K562 (cell line): Measurements from ENCODE around the gene MRNIP. TPM values are rescaled to one million over a fixed set of nuclear protein-coding genes. Genes with fewer than 3 reads are reported as not detected.

ENCODE experiments used
- CBX2 ChIP-seq: fragments of 200-600 bp; sonication (generic); IDR thresholded peaks from one replicate; pipeline ENCODE4 v1.6.1; 2012; ENCODE audit warnings: mild to moderate bottlenecking, low read length, inconsistent platforms; ENCODE audit not compliant: insufficient read depth, poor library complexity, severe bottlenecking
- CBX8 ChIP-seq: fragments of 200-600 bp; sonication (generic); IDR thresholded peaks from 2 replicates; pipeline ENCODE4 v1.6.1; 2012; ENCODE audit warnings: borderline replicate concordance, mixed run types, low read depth, mild to moderate bottlenecking, moderate library complexity, mixed read lengths, low read length, control low read depth, inconsistent platforms; ENCODE audit not compliant: poor library complexity, severe bottlenecking; ENCODE audit errors: extremely low read depth
- DDX20 ChIP-seq: fragments of 450-650 bp; IDR thresholded peaks from 2 replicates; pipeline ENCODE4 v1.6.1; 2016; ENCODE audit warnings: missing genetic modification characterization, low read depth, mild to moderate bottlenecking, missing compliant biosample characterization, moderate library complexity
- EP300 ChIP-seq: IDR thresholded peaks from 2 replicates; pipeline ENCODE4 v1.6.1; 2012; ENCODE audit warnings: low read length, improper control_type of control experiment
- ETS2 ChIP-seq: IDR thresholded peaks from 2 replicates; pipeline ENCODE4 v1.6.1; 2016; ENCODE audit warnings: borderline replicate concordance, missing genetic modification characterization, mild to moderate bottlenecking, moderate library complexity, missing compliant biosample characterization; ENCODE audit not compliant: poor library complexity, severe bottlenecking
- ETV1 ChIP-seq: fragments of 450-650 bp; conservative IDR thresholded peaks from 2 replicates; pipeline ENCODE4 v1.6.1; 2016; ENCODE audit warnings: missing genetic modification characterization, control low read depth, low read depth, missing compliant biosample characterization
- GATAD2A ChIP-seq: fragments of 450-650 bp; IDR thresholded peaks from 2 replicates; pipeline ENCODE4 v1.6.1; 2017
- HDGF ChIP-seq: fragments of 450-650 bp; IDR thresholded peaks from 2 replicates; pipeline ENCODE4 v1.6.1; 2016
- MTA1 ChIP-seq: fragments of 450-650 bp; IDR thresholded peaks from 2 replicates; pipeline ENCODE4 v1.6.1; 2017; ENCODE audit warnings: borderline replicate concordance
- PHF8 ChIP-seq: fragments of 200-600 bp; sonication (generic); IDR thresholded peaks from 2 replicates; pipeline ENCODE4 v1.6.1; 2012; ENCODE audit warnings: mixed run types, mild to moderate bottlenecking, inconsistent platforms, low read length, moderate library complexity, borderline replicate concordance
- POLR2AphosphoS2 ChIP-seq: IDR thresholded peaks from 2 replicates; pipeline ENCODE4 v1.6.1; 2012; ENCODE audit warnings: low read length, improper control_type of control experiment
- RAD21 ChIP-seq, 2 experiments: fragments of 250-450 bp in 1 of 2; fragments of 450-650 bp in 1 of 2; sonication (Bioruptor Pico) in 1 of 2; formaldehyde crosslinking in 1 of 2; IDR thresholded peaks in 1 of 2; conservative IDR thresholded peaks in 1 of 2; 2 replicates each; pipeline versions ENCODE4 v1.4.0 to v1.8.0; 2020 to 2022; ENCODE audit warnings: mild to moderate bottlenecking in 2 of 2, moderate library complexity in 1 of 2
- RBM22 ChIP-seq: fragments of 200-400 bp; formaldehyde crosslinking; IDR thresholded peaks from 2 replicates; pipeline ENCODE4 v1.6.1; 2018; ENCODE audit warnings: low read length, low read depth; ENCODE audit not compliant: poor library complexity, severe bottlenecking
- SIX5 ChIP-seq, 2 experiments: IDR thresholded peaks; 2 replicates each; pipeline ENCODE4 v1.6.1; 2011; ENCODE audit warnings: low read length in 2 of 2, borderline replicate concordance in 1 of 2, low read depth in 1 of 2, mild to moderate bottlenecking in 1 of 2, moderate library complexity in 1 of 2; ENCODE audit not compliant: insufficient read depth in 1 of 2
- SRSF3 ChIP-seq: fragments of 200-400 bp; formaldehyde crosslinking; IDR thresholded peaks from 2 replicates; pipeline ENCODE4 v1.6.1; 2016; ENCODE audit warnings: mild to moderate bottlenecking, low read length, moderate library complexity; ENCODE audit not compliant: insufficient read depth
- TCFL5 ChIP-seq: fragments of 250-450 bp; sonication (Bioruptor Pico); conservative IDR thresholded peaks from 2 replicates; pipeline ENCODE4 v1.6.1; 2021; ENCODE audit warnings: mild to moderate bottlenecking, moderate library complexity, matching md5 sums
- ZBTB1 ChIP-seq: sonication (generic); formaldehyde crosslinking; IDR thresholded peaks from 2 replicates; pipeline ENCODE4 v1.8.1; 2023; ENCODE audit warnings: missing genetic modification reagents, low read depth, mild to moderate bottlenecking, borderline replicate concordance
- ZKSCAN1 ChIP-seq: fragments of 150-350 bp; IDR thresholded peaks from 2 replicates; pipeline ENCODE4 v1.6.1; 2016; ENCODE audit warnings: low read depth, low read length
- ZNF699 ChIP-seq: fragments of 250-450 bp; sonication (Bioruptor Pico); IDR thresholded peaks from 2 replicates; pipeline ENCODE4 v1.8.0; 2021; ENCODE audit warnings: mild to moderate bottlenecking, moderate library complexity; ENCODE audit not compliant: insufficient replicate concordance
- ZSCAN32 ChIP-seq: fragments of 450-650 bp; formaldehyde crosslinking; IDR thresholded peaks from 2 replicates; pipeline ENCODE4 v1.4.0; 2020; ENCODE audit warnings: mild to moderate bottlenecking, moderate library complexity
- polyA plus RNA-seq, 8 experiments: library from polyadenylated mRNA; depleted of rRNA in 4 of 8; stranded (reverse) in 5 of 8; unstranded in 3 of 8; fragments of >200 nt; fragmentation: Nextera tagmentation in 2 of 8; fragmentation: Illumina TruSeq in 1 of 8; extraction: Ambion mirVana in 2 of 8; extraction: Trizol in 1 of 8; gene quantifications; 2 replicates each; pipeline versions ENCODE4 v1.2.1 to v1.2.3, GENCODE V29; 2011 to 2014; ENCODE audit warnings: inconsistent platforms in 1 of 8, missing spikeins in 1 of 8
- total RNA-seq, 7 experiments: library from RNA; depleted of rRNA in 6 of 7; stranded (reverse); fragments of >200 nt in 6 of 7; fragmentation: Illumina TruSeq in 2 of 7; extraction: Trizol in 2 of 7; gene quantifications; 2 replicates each; pipeline versions ENCODE4 v1.2.1 to v1.2.3, GENCODE V29; 2011 to 2021; ENCODE audit warnings: low replicate concordance in 1 of 7
- TF ChIP-seq, protein P1 (sequence below): fragments of 150-350 bp; IDR thresholded peaks from 2 replicates; pipeline ENCODE4 v1.6.1; 2014; ENCODE audit warnings: low read depth, mild to moderate bottlenecking, low read length, borderline replicate concordance
- TF ChIP-seq, protein P2 (sequence below): fragments of 450-650 bp; IDR thresholded peaks from 2 replicates; pipeline ENCODE4 v1.6.1; 2016; ENCODE audit warnings: antibody characterized with exemption

MRNIP gene
- total and polyA plus RNA-seq, 9 of the 15 experiments (the other 6 are each of a cell fraction or from before 2014, with no cell fraction given) = 3.6 to 39.0 (median 16.8) TPM

GRCh38 chr5:179837076-179838011, 21.3 kb downstream of the MRNIP start (continued):
- TF ChIP-seq CBX2 (no peak), PHF8 (no peak), ZKSCAN1 (no peak), DDX20 (tag) (no peak), POLR2AphosphoS2 (peak; percentile 80), SRSF3 (no peak), RBM22 (peak; percentile 70), EP300 (no peak), ZSCAN32 (CRISPR knock-in tag) (peak; percentile 46; the same call in 1 of the 2 replicates), ZBTB1 (CRISPR knock-in tag) (no peak), MTA1 (no peak), HDGF (no peak), TCFL5 (no peak), RAD21 (CRISPR knock-in tag; conservative IDR thresholded peaks at IDR 0.05 in 1 of 2, IDR thresholded peaks at IDR 0.05 in 1 of 2) (0 out of 4 replicates have a peak, but pooled peaks of 1 of the 2 experiments have one; percentile 3), CBX8 (no peak), ETS2 (tag) (no peak), ZNF699 (no peak), GATAD2A (no peak), ETV1 (tag) (no peak), SIX5 (IDR thresholded peaks at IDR 0.05; ENCODE audit: borderline replicate concordance in 1 of 2, insufficient read depth in 1 of 2, low read depth in 1 of 2, low read length in 2 of 2) (no peak)
- TF ChIP-seq, protein P1, sequence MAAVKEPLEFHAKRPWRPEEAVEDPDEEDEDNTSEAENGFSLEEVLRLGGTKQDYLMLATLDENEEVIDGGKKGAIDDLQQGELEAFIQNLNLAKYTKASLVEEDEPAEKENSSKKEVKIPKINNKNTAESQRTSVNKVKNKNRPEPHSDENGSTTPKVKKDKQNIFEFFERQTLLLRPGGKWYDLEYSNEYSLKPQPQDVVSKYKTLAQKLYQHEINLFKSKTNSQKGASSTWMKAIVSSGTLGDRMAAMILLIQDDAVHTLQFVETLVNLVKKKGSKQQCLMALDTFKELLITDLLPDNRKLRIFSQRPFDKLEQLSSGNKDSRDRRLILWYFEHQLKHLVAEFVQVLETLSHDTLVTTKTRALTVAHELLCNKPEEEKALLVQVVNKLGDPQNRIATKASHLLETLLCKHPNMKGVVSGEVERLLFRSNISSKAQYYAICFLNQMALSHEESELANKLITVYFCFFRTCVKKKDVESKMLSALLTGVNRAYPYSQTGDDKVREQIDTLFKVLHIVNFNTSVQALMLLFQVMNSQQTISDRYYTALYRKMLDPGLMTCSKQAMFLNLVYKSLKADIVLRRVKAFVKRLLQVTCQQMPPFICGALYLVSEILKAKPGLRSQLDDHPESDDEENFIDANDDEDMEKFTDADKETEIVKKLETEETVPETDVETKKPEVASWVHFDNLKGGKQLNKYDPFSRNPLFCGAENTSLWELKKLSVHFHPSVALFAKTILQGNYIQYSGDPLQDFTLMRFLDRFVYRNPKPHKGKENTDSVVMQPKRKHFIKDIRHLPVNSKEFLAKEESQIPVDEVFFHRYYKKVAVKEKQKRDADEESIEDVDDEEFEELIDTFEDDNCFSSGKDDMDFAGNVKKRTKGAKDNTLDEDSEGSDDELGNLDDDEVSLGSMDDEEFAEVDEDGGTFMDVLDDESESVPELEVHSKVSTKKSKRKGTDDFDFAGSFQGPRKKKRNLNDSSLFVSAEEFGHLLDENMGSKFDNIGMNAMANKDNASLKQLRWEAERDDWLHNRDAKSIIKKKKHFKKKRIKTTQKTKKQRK = no peak
- TF ChIP-seq, protein P2, sequence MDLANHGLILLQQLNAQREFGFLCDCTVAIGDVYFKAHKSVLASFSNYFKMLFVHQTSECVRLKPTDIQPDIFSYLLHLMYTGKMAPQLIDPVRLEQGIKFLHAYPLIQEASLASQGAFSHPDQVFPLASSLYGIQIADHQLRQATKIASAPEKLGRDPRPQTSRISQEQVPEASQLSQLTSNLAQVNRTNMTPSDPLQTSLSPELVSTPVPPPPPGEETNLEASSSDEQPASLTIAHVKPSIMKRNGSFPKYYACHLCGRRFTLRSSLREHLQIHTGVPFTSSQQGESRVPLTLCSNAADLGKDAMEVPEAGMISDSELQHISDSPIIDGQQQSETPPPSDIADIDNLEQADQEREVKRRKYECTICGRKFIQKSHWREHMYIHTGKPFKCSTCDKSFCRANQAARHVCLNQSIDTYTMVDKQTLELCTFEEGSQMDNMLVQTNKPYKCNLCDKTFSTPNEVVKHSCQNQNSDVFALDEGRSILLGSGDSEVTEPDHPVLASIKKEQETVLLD = no peak
